Testis (tissue), 3 donors: Measurements from ENCODE around the gene EBF4. TPM values are rescaled to one million over a fixed set of nuclear protein-coding genes. Genes with fewer than 3 reads are reported as not detected.
A peak's percentile ranks its signal among the peaks of the same experiment; 100 is the strongest.

Experiments
- DNase-seq: peaks from one replicate; pipeline ENCODE4 v3.0.0-alpha.2; 2019
- H3K27ac ChIP-seq, 2 donors: fragments of 200-600 bp; sonication (generic); one replicate each; pipeline ENCODE4 v1.5.1; 2019
- H3K27me3 ChIP-seq: fragments of 200-600 bp; sonication (generic); one replicate; pipeline ENCODE4 v1.5.1; 2019
- H3K36me3 ChIP-seq: fragments of 200-600 bp; sonication (generic); one replicate; pipeline ENCODE4 v1.5.1; 2017; ENCODE audit warnings: low read depth; ENCODE audit errors: missing control alignments
- H3K4me1 ChIP-seq: fragments of 200-600 bp; sonication (generic); one replicate; pipeline ENCODE4 v1.5.1; 2019
- H3K4me3 ChIP-seq, 2 donors: fragments of 200-600 bp; sonication (generic); one replicate each; pipeline ENCODE4 v1.5.1; 2017 to 2019
- H3K9me3 ChIP-seq: fragments of 200-600 bp; sonication (generic); one replicate; pipeline ENCODE4 v1.5.1; 2017
- POLR2A ChIP-seq: fragments of 450-650 bp; IDR thresholded peaks from one replicate; pipeline ENCODE4 v1.6.1; 2017; ENCODE audit warnings: antibody characterized with exemption, mild to moderate bottlenecking, moderate library complexity
- WGBS, 2 donors: methylation state at CpG; one replicate each; pipeline ENCODE4 v1.1.5; 2018; 5-methylcytosine and 5-hydroxymethylcytosine counted together
- intact Hi-C: fragments of 100-400 bp; cut with DNase I; formaldehyde crosslinking; loops from one replicate; pipeline ENCODE4 v1.15.1; 2023; ENCODE audit warnings: low total_unique reads
- polyA plus RNA-seq: library from polyadenylated mRNA; stranded (reverse); fragments of 350-450 nt; fragmentation: Illumina TruSeq; extraction: RNeasy Lipid Tissue Mini Kit (QIAGEN cat#74804); gene quantifications from one replicate; pipeline ENCODE4 v1.2.3, GENCODE V29; 2014; ENCODE audit warnings: low read depth, low replicate concordance; ENCODE audit not compliant: insufficient read depth
- total RNA-seq, 2 donors: library from RNA; depleted of rRNA; stranded (reverse); fragments of >200 nt; gene quantifications; one replicate each; pipeline ENCODE4 v1.2.3, GENCODE V29; 2016
- TF ChIP-seq, protein P1 (sequence below), 3 experiments: fragments of 450-650 bp in 2 of 3; fragments of 200-600 bp in 1 of 3; sonication (generic) in 1 of 3; IDR thresholded peaks; one replicate each; pipeline ENCODE4 v1.5.1; 2016 to 2019; ENCODE audit warnings: antibody characterized with exemption in 3 of 3, mild to moderate bottlenecking in 2 of 3, moderate library complexity in 1 of 3

EBF4 gene
- total and polyA plus RNA-seq, 3 donors from 2014 or later: 6.1 to 14.2 (median 7.4) TPM

DNA sequence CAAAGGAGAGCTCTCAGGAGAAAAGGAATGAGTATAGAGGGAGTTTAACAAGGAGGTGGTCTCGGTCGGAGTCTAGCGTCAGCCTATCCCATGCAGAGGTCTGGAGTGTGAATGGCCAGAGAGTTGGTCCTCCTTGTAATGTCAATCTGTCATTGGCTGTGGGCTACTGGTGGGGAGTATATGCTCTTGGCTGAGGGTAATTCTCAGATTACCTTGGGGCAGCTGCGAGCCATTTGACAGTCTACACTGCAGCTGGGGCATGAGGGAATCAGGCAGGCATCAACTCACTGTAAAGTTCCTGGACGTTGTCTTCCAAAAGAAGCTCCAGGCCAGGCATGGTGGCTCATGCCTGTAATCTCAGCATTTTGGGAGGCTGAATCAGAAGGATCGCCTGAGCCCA, 48.1 kb downstream of the EBF4 start:
- Histone ChIP-seq H3K9me3 (no peaks in the 10 kb centered on the region), H3K36me3 (no peaks in the 10 kb centered on the region), H3K27ac (no peak overlapping the region), H3K4me3 (no peak overlapping the region), H3K4me1 (no peaks in the 10 kb centered on the region), H3K27me3 (no peaks in the 10 kb centered on the region)
- intact Hi-C loops: no loop called here
- DNase-seq: no peak
- WGBS, 2 donors: 86 to 87% methylated on average over 6 of the region's 6 CpGs
- no peak for TF ChIP-seq POLR2A
- TF ChIP-seq, protein P1, sequence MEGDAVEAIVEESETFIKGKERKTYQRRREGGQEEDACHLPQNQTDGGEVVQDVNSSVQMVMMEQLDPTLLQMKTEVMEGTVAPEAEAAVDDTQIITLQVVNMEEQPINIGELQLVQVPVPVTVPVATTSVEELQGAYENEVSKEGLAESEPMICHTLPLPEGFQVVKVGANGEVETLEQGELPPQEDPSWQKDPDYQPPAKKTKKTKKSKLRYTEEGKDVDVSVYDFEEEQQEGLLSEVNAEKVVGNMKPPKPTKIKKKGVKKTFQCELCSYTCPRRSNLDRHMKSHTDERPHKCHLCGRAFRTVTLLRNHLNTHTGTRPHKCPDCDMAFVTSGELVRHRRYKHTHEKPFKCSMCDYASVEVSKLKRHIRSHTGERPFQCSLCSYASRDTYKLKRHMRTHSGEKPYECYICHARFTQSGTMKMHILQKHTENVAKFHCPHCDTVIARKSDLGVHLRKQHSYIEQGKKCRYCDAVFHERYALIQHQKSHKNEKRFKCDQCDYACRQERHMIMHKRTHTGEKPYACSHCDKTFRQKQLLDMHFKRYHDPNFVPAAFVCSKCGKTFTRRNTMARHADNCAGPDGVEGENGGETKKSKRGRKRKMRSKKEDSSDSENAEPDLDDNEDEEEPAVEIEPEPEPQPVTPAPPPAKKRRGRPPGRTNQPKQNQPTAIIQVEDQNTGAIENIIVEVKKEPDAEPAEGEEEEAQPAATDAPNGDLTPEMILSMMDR (IDR thresholded peaks at IDR 0.05): no peak

DNA sequence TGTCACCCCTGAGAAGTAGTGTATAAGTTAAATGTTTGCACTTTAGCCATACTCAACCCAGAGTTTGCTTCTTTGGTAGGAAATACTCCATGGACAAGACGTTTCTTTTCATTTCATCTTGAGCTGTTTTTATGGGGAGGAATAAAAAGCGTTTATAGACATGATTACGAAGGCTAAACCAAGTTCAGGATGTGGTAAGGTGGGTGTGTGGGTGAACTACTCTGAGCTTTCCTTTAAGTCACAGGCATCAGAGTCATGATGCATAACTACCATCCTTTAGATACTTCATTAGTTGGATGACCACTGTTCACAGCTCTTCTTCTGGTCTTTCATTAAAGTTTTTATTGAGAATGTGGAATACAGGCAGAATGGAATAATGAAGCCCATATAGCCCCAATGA, 48.9 kb downstream of the EBF4 start:
- Histone ChIP-seq H3K36me3 (no peaks in the 10 kb centered on the region), H3K27ac (no peak overlapping the region), H3K27me3 (no peaks in the 10 kb centered on the region), H3K4me3 (no peak overlapping the region), H3K4me1 (no peaks in the 10 kb centered on the region), H3K9me3 (no peaks in the 10 kb centered on the region)
- no peak for TF ChIP-seq POLR2A
- TF ChIP-seq, protein P1 (IDR thresholded peaks at IDR 0.05): no peak
- WGBS, 2 donors: 72 to 79% methylated on average over 3 of the region's 3 CpGs
- intact Hi-C loops: no loop called here
- no peak for DNase-seq

DNA sequence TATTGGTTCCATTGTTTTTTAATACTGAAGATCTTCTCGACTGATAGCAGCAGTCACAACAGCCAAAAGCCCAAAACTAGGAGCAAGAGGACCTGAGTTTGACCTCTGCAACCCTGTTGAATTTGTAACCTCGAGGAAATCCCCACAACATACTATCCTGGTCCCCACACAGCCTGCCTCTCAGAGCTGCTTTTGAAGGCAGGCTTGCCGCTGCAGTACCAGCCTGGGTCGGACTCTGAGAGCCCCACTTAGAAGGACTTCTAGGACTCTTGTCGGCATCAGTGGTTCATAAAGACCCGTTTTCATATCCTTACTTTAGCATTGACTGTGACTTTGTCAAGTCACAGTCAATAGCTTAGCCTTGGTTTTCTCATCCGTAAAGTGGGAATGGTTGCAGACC, 49.3 kb downstream of the EBF4 start:
- no peak for DNase-seq
- intact Hi-C loops: no loop called here

DNA sequence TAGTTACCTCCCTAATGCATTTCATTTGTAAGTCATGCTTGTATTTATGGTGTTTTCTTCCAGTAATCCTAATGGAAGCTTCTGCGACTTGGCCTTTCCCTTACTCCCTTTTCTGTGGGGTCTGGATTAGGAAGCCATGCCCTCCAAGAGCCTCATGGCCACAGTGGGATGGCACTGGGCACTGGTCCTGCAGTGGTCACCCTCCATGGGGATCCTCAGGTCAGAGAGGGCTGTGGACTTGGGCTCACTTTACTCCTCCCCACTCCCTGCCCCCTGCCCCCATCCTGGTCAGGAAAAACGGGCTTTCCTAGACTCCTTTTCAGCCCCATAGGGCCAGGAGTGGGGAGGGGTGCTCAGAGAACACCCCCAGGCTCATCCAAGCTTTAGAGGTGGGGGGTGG, 49.9 kb downstream of the EBF4 start:
- no peak overlapping the region for H3K4me3 ChIP-seq
- DNase-seq: no peak
- no peaks in the 10 kb centered on the region for H3K36me3 ChIP-seq
- H3K27me3 ChIP-seq: no peaks in the 10 kb centered on the region
- WGBS, 2 donors: 71 to 83% methylated on average over 2 of the region's 2 CpGs
- H3K27ac ChIP-seq: no peak overlapping the region
- intact Hi-C loops: no loop called here
- no peaks in the 10 kb centered on the region for H3K9me3 ChIP-seq
- H3K4me1 ChIP-seq: no peaks in the 10 kb centered on the region
- TF ChIP-seq, protein P1 (IDR thresholded peaks at IDR 0.05): no peak
- no peak for TF ChIP-seq POLR2A

More for the DNA sequence above, 49.3 kb downstream of the EBF4 start:
- H3K27me3 ChIP-seq: no peaks in the 10 kb centered on the region
- no peaks in the 10 kb centered on the region for H3K9me3 ChIP-seq
- no peak for TF ChIP-seq POLR2A
- TF ChIP-seq, protein P1 (IDR thresholded peaks at IDR 0.05): no peak
- no peaks in the 10 kb centered on the region for H3K36me3 ChIP-seq
- H3K4me3 ChIP-seq: no peak overlapping the region
- 86 to 92% methylated on average over 7 of the region's 7 CpGs for WGBS, 2 donors
- no peak overlapping the region for H3K27ac ChIP-seq
- no peaks in the 10 kb centered on the region for H3K4me1 ChIP-seq

DNA sequence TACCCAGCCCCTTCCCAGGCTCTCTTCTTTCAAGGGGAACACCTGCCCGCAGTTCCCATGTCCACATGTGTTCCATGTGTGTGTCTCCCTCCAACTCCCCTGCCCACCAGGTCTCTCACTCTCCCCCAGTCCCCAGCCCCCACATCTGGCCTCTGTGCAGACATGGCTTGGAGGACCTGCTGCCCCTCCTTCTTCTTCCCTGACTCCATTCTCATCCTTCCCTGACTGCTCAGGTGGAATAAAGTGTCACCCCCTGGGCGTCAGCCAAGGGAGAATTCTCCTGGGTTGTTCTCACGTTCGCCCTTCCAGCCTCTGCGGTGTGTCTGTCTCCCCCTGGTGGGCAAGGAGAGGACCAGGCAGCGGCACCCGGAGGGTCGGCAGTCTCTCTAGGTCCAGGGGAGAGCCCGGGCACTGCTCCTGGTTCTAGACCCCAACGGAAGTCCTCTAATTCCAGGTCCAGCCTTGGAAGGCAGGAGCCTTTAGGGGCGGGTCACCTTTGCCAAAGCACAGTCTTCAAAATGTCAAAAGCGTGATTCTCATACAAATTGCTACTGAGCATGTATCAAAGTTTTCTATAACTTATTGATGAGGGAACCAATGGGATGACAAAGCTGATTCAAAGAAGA, 50.5 kb downstream of the EBF4 start:
- H3K4me3 ChIP-seq: no peak overlapping the region
- DNase-seq: peak; percentile 65
- H3K4me1 ChIP-seq: no peaks in the 10 kb centered on the region
- WGBS, 2 donors: 36% methylated on average over 12 of the region's 12 CpGs
- H3K36me3 ChIP-seq: no peaks in the 10 kb centered on the region
- intact Hi-C loops: no loop called here
- H3K27ac ChIP-seq: no peak overlapping the region
- H3K9me3 ChIP-seq: no peaks in the 10 kb centered on the region
- H3K27me3 ChIP-seq: no peaks in the 10 kb centered on the region
- TF ChIP-seq POLR2A: no peak
- TF ChIP-seq, protein P1 (IDR thresholded peaks at IDR 0.05): peak; percentile 23 to 75 (median 32)
